Uterus (tissue), 4 donors: ENCODE measurements around the gene MEPE. TPM values are rescaled to one million over a fixed set of nuclear protein-coding genes. Genes with fewer than 3 reads are reported as not detected.
A peak's percentile ranks its signal among the peaks of the same experiment; 100 is the strongest.

Experiments
- DNase-seq, 2 donors: peaks; one replicate each; pipeline ENCODE4 v3.0.0-alpha.2; 2019 to 2020
- H3K27ac ChIP-seq, 2 donors: fragments of 200-600 bp; sonication (generic); 1 replicate in 1 of 2; 2 replicates in 1 of 2; pipeline ENCODE4 v1.5.1; 2016 to 2018
- H3K27me3 ChIP-seq, 2 donors: fragments of 200-600 bp; sonication (generic); one replicate each; pipeline ENCODE4 v1.5.1; 2018 to 2019; ENCODE audit warnings: control low read depth in 1 of 2
- H3K36me3 ChIP-seq, 2 donors: fragments of 200-600 bp; sonication (generic); one replicate each; pipeline ENCODE4 v1.5.1; 2019; ENCODE audit warnings: control low read depth in 1 of 2
- H3K4me1 ChIP-seq, 2 donors: fragments of 200-600 bp; sonication (generic); one replicate each; pipeline ENCODE4 v1.5.1; 2018 to 2019; ENCODE audit warnings: control low read depth in 1 of 2
- H3K4me3 ChIP-seq, 2 donors: fragments of 200-600 bp; sonication (generic); 1 replicate in 1 of 2; 2 replicates in 1 of 2; pipeline ENCODE4 v1.5.1; 2018 to 2019; ENCODE audit warnings: mild to moderate bottlenecking in 1 of 2
- H3K9me3 ChIP-seq, 2 donors: fragments of 200-600 bp; sonication (generic); one replicate each; pipeline ENCODE4 v1.5.1; 2019; ENCODE audit warnings: control low read depth in 1 of 2
- CTCF ChIP-seq, 4 experiments: fragments of 200-600 bp in 2 of 4; fragments of 450-650 bp in 2 of 4; sonication (generic) in 2 of 4; IDR thresholded peaks; one replicate each; pipeline ENCODE4 v1.5.1; 2016 to 2019; ENCODE audit warnings: antibody characterized with exemption in 4 of 4, mild to moderate bottlenecking in 2 of 4, moderate library complexity in 1 of 4
- POLR2A ChIP-seq, 2 donors: fragments of 450-650 bp; IDR thresholded peaks; one replicate each; pipeline ENCODE4 v1.6.1; 2016; ENCODE audit warnings: antibody characterized with exemption in 2 of 2, mild to moderate bottlenecking in 1 of 2, moderate library complexity in 1 of 2
- intact Hi-C: fragments of 100-400 bp; cut with DNase I; formaldehyde crosslinking; loops from one replicate; pipeline ENCODE4 v1.15.1; 2023; ENCODE audit warnings: low total_unique reads
- total RNA-seq, 4 donors: library from RNA; depleted of rRNA in 3 of 4; stranded (reverse); fragments of >200 nt in 3 of 4; gene quantifications; one replicate each; pipeline versions ENCODE4 v1.1.0 to v1.2.4, GENCODE V29; 2014 to 2023
- donor health status: DM: yes; HTN: yes; CAD: no.

The MEPE gene
- total RNA-seq, 4 donors from 2014 or later, result not detected

GRCh38 chr4:87824352-87824751 is 8.4 kb upstream of the MEPE start:
- no peak overlapping the region for H3K27ac ChIP-seq
- no peak overlapping the region for H3K4me3 ChIP-seq
- DNase-seq, result no peak
- H3K4me1 ChIP-seq, result no peaks in the 10 kb centered on the region
- H3K9me3 ChIP-seq, result no peaks in the 10 kb centered on the region
- intact Hi-C loops, result no loop called here
- no peaks in the 10 kb centered on the region for H3K36me3 ChIP-seq
- H3K27me3 ChIP-seq, result no peaks in the 10 kb centered on the region
- TF ChIP-seq CTCF (IDR thresholded peaks at IDR 0.05), result no peak
- no peak for TF ChIP-seq POLR2A (IDR thresholded peaks at IDR 0.05)

GRCh38 chr4:87834401-87834800 is 1.6 kb downstream of the MEPE start:
- TF ChIP-seq CTCF (IDR thresholded peaks at IDR 0.05) (no peak), POLR2A (IDR thresholded peaks at IDR 0.05) (no peak)
- no peaks in the 10 kb centered on the region for H3K36me3 ChIP-seq
- H3K27me3 ChIP-seq, result no peaks in the 10 kb centered on the region
- intact Hi-C loops, result no loop called here
- peaks cover 0 to 6% of the 10 kb centered on the region in 2 donors for H3K4me1 ChIP-seq
- no peaks in the 10 kb centered on the region for H3K9me3 ChIP-seq
- no peak overlapping the region for H3K27ac ChIP-seq
- no peak for DNase-seq
- no peak overlapping the region for H3K4me3 ChIP-seq

- DNase-seq, result no peak
- Histone ChIP-seq H3K36me3 (no peaks in the 10 kb centered on the region), H3K9me3 (no peaks in the 10 kb centered on the region), H3K4me3 (no peak overlapping the region), H3K27me3 (no peaks in the 10 kb centered on the region), H3K27ac (no peak overlapping the region), H3K4me1 (peaks cover 0 to 6% of the 10 kb centered on the region in 2 donors)
- TF ChIP-seq CTCF (IDR thresholded peaks at IDR 0.05) (no peak), POLR2A (IDR thresholded peaks at IDR 0.05) (no peak)
- intact Hi-C loops, result loop anchor here (5.0 kb wide), 1 partner anchor 153 kb away; no protein-coding TSS in a partner anchor
Measured at GRCh38 chr4:87835197-87835596, 2.4 kb downstream of the MEPE start.

GRCh38 chr4:87835743-87836142 is 3.0 kb downstream of the MEPE start:
- intact Hi-C loops, result loop anchor here (5.0 kb wide), 1 partner anchor 153 kb away; no protein-coding TSS in a partner anchor
- Histone ChIP-seq H3K9me3 (no peaks in the 10 kb centered on the region), H3K36me3 (no peaks in the 10 kb centered on the region), H3K27ac (no peak overlapping the region), H3K27me3 (no peaks in the 10 kb centered on the region), H3K4me3 (no peak overlapping the region), H3K4me1 (peaks cover 0 to 6% of the 10 kb centered on the region in 2 donors)
- no peak for TF ChIP-seq POLR2A (IDR thresholded peaks at IDR 0.05)
- TF ChIP-seq CTCF (IDR thresholded peaks at IDR 0.05), result no peak
- no peak for DNase-seq

GRCh38 chr4:87838205-87838604 is 5.4 kb downstream of the MEPE start:
- Histone ChIP-seq H3K9me3 (no peaks in the 10 kb centered on the region), H3K27me3 (no peaks in the 10 kb centered on the region), H3K4me3 (no peak overlapping the region), H3K36me3 (no peaks in the 10 kb centered on the region), H3K4me1 (peaks cover 0 to 6% of the 10 kb centered on the region in 2 donors), H3K27ac (no peak overlapping the region)
- TF ChIP-seq CTCF (IDR thresholded peaks at IDR 0.05) (peak in 2 of 4 experiments; percentile 2 to 11), POLR2A (IDR thresholded peaks at IDR 0.05) (no peak)
- no peak for DNase-seq
- intact Hi-C loops, result loop anchor here (5.0 kb wide), 1 partner anchor 156 kb away; no protein-coding TSS in a partner anchor
